Amniotic epithelial cell (primary cell): ENCODE results near the gene PGAM5.
"Not testable (repeated sequence)": the region's sequence is repeated elsewhere in the genome, so short reads cannot be mapped to it uniquely, and the experiment has no call there.

Experiments used
- DNase-seq: peaks from one replicate; pipeline ENCODE4 v3.0.0-alpha.2; 2010; ENCODE audit warnings: low read depth

PGAM5 gene

GRCh38 chr12:132747896-132748295 lies 37.3 kb downstream of the PGAM5 start:
- no peak for DNase-seq

GRCh38 chr12:132748319-132748718 lies 37.7 kb downstream of the PGAM5 start:
- no peak for DNase-seq

GRCh38 chr12:132753670-132754069 lies 43.0 kb downstream of the PGAM5 start:
- not testable (repeated sequence) for DNase-seq

GRCh38 chr12:132754160-132754932 lies 43.7 kb downstream of the PGAM5 start:
- DNase-seq = no peak

DNA sequence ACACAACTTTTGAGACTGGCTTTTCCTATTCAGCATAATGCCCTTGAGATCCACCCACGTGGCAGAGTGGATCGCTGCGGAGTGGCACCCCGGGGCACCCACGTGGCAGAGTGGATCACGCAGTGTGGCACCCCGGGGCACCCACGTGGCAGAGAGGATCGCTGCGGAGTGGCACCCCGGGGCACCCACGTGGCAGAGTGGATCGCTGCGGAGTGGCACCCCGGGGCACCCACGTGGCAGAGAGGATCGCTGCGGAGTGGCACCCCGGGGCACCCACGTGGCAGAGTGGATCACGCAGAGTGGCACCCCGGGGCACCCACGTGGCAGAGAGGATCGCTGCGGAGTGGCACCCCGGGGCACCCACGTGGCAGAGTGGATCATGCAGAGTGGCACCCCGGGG lies 48.2 kb downstream of the PGAM5 start:
- not testable (repeated sequence) for DNase-seq

GRCh38 chr12:132759359-132759758 lies 48.7 kb downstream of the PGAM5 start:
- no peak for DNase-seq

DNA sequence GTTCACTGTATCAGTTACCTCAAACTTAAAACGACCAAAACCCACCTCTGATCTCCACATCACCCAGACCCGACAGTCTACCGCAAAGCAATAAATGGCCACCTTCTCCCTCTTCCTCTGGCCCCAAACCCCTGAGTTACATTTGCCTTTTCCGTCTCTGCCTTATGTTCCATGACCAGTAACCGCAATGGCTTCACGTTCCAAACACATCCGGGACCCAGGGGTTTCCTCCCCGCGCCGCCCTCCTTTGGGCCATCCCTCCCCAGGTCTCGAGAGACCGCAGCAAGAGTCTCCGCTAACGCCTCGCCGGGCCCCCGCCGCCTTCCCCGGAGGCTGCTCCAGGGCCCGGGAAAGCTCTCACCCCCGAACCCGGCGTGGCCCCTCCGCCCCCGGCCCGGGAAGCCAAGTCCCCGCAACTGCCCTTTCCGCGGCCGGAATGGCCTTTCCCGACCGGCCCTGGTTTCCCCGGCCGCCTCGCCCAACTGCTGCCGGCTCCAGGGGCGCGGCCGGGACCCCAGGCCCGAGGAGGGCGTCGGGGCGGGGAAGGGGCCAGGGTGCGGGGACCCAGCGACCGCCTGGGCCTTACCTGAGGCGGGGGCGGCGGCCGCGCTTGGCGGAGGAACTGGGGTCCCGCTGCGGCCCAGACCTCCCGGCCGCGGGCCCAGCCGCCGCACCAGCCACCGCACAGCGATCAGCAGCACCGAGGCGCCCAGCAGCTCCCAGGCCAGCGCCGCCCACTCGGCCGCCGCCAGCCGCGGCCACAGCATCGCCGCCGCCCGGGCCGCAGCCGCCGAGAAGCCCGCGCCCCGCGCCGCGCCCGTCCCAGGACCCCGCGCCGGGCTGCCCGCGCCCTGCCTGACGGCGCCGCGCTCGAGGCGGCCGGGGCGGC lies 50.6 kb downstream of the PGAM5 start, which contains the start of gene ANKLE2:
Gene ANKLE2, minus strand, starts transcription at position 801 of the 889 bp plus-strand sequence. Its CDS starts 34 bp downstream, at position 767.
- peak; percentile 62 for DNase-seq

DNA sequence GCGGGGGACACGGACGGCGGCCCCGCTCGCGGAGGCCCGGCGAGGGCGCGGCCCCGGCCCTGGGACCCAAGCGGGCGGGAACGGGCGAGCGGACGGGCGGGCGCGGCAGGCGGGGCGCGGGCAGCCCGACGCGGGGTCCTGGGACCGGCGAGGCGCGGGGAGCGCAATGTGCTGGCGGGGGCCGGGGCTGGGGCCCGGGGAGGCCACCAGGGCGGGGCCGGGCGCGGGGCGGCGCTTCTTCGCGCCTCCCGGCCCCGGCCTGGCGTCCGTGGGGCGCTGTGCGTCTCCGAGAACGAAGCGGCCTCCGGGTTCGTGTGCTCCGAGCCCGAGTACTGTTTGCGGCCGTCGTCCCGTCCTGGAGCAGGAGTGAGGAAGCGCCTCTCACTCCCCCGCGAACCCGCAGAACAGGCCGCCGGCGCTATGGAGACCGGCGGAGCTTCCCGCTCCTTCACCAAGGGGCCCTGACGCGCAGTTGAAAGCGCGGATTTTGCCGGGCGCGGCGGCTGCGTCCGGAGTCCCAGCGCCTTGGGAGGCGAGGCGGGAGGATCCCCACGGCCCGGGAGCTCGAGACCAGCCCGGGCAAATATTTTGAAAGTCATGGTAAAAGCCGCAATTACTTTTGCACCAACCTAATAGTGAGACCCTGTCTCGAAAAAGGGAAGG lies 51.4 kb downstream of the PGAM5 start:
- DNase-seq = peak; percentile 91

DNA sequence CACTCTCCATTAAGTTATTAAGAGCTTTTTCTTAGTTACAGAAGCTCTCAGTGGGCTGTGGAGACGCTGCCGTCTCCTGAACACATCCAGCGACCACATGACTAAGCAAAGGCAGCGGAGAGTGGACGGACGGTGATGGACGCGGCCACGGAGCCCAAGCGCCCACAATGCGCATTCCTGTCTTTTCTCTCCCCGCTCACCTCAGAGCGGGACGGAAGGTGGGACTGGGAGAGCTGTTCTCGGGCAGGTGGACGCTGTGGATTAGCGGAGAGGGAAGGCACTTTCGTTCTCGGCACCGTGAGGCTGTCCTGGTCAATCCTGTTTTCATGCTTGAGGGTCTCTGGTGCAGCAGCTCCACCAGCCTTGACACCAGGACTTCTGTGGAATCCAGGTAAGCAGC lies 53.6 kb downstream of the PGAM5 start:
- no peak for DNase-seq

GRCh38 chr12:132765361-132765760 lies 54.7 kb downstream of the PGAM5 start:
- no peak for DNase-seq

DNA sequence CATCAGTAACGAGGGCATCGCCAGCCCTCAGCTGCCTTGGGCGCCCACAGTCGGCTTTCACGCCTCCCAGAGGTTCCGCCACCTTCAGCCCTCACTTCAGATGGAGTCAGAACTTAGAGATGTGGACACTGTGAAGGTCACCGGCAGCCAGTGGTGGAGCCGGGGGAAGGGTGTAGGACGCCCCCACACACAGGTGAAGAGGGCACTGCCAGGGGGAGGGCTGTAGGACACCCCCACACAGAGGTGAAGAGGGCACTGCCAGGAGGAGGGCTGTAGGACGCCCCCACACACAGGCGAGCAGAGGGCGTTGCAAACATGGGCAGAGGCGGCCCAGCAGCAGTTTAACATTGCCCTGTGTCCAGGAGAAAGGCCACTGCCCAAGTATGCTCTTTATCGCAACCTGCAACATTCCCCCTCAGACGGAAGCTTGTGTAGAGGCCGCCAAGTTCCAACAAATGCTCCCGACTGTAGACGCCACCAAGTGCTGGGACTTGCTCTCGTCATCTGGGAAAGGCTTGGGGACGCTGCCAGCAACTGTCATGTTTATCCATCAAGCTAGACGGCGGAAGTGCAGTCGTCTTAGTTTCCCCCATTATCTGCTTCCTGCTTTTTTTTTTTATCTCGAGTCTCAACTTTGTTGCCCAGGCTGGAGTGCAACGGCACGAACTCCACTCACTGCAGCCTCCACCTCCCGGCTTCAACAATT lies 55.9 kb downstream of the PGAM5 start:
- no peak for DNase-seq

DNA sequence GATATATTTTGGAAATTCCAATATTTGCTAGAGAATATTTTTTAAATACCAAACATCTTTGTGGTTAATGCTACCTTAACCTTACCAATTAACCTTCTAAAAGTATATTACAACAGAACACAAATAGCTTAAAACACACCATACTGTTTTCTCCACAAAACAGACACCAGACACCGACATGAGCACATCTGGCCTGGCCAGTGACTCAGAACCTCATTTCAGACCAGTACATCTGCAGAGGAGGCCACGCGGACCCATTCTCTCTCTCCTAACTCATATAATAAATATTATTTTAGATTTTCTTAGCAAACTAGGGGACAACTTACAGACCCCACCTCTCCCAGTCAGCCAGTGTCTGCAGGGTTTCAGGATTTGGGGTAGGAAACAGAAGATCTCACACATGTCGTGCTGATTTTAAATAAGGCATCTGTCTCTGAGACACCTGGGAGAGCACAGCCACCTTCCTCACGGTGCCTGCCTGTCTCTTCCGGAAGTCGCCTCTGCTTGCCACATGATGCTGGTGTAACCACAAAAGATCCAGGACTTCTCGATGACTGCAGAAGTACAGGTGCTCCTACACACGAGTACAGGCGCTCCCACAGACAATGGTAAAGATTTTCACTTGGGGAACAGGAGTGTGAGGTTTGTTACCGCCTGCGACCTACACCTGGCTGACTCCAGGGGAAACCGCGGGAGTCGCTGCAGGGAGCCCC lies 60.6 kb downstream of the PGAM5 start:
- peak; percentile 40 for DNase-seq
